Stimulated activated effector memory CD8-positive, alpha-beta T cell treated with anti-CD3 and anti-CD28 coated beads, Interleukin-12 subunit alpha, Interleukin-12 subunit beta, amount 100 ng/mL, for 72 hours (primary cell): Measurements from ENCODE around the gene DTD1.

ENCODE experiments used
- ATAC-seq: fragments of 150-1000 bp; cut with Tn5 transposase; 2 replicates; pipeline ENCODE4 v1.10.0; 2021
- DNase-seq, 2 donors: peaks; one replicate each; pipeline ENCODE4 v3.0.0; 2021 to 2022; ENCODE audit warnings: low spot score in 2 of 2
- H3K27ac Mint-ChIP-seq: one replicate; pipeline ENCODE4 v1.8.0; 2022; ENCODE audit warnings: mild to moderate bottlenecking, mixed read lengths
- H3K36me3 Mint-ChIP-seq: one replicate; pipeline ENCODE4 v1.8.0; 2022; ENCODE audit warnings: mild to moderate bottlenecking, mixed read lengths
- H3K4me1 Mint-ChIP-seq: one replicate; pipeline ENCODE4 v1.8.0; 2022; ENCODE audit warnings: mixed read lengths
- H3K4me3 Mint-ChIP-seq: one replicate; pipeline ENCODE4 v1.8.0; 2022; ENCODE audit warnings: mild to moderate bottlenecking, mixed read lengths
- H3K9me3 Mint-ChIP-seq: one replicate; pipeline ENCODE4 v1.8.0; 2022; ENCODE audit warnings: mixed read lengths

The DTD1 gene

DNA sequence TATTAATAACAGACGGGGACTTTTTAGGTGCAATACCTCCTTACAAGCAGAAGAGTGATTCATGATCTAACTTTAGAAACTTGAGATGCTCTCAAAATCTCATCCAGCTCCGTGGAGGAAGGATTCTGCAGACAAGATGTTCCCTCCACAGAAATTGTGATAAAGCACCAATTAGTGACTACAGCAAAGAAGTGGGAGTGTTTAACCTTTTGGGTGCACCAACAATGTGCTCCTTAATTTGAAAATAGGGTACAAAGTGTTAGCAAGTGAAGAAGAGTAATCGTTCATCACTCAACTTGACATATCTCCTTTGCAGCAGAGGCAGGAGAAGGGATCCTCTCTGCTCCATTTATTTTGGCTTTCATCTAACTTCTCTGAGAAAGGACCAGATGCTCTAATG, 202.9 kb downstream of the DTD1 start:
- Mint-ChIP-seq H3K27ac (no peak overlapping the region), H3K4me3 (no peak overlapping the region), H3K9me3 (no peaks in the 10 kb centered on the region), H3K36me3 (no peaks in the 10 kb centered on the region), H3K4me1 (peaks cover 18% of the 10 kb centered on the region)
- DNase-seq (no peak), ATAC-seq (no peak)

DNA sequence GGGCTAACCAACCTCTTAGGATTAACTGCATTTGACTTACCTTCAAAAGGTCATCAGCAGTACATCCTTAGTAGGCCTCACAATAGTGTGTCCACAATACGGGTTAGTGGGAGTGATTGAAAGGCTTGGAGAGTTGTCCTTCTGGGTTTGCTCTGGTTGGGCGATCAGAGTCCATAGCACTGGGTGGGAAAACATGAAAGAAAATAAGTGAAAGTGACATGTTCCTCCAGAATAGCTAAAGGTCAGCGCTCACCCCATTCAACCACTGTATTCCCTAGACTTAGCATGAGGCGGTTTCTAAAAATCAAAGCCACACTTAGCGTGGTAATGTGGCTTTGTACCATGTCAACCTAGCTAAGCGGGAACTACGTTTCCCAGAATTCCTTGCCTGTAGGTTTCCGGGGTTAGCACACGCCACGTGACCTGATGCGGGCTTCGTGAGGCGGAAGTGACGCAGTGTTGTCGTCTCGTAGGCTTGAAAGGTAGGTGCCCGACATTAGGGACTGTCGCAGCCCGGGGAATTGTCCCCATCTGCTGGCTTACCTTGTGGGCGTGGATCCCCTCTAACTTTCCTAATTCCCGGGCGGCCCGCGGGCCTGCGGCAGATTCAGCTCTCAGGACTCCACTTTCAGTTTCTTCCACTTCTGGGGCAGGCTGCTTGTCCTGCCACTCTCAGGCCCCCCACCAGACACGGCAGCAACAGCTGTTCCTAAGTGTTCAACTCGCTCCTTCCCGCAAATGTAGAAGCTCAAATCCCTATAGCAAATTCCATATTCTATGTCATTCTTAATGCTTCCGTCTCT, 206.0 kb downstream of the DTD1 start:
- H3K4me3 Mint-ChIP-seq, result peak overlapping the region; percentile 84
- ATAC-seq, result peak; percentile 97
- H3K36me3 Mint-ChIP-seq, result no peaks in the 10 kb centered on the region
- H3K9me3 Mint-ChIP-seq, result no peaks in the 10 kb centered on the region
- peak overlapping the region; percentile 96 for H3K27ac Mint-ChIP-seq
- H3K4me1 Mint-ChIP-seq, result peaks cover 18% of the 10 kb centered on the region
- peak; percentile 49 to 86 for DNase-seq

DNA sequence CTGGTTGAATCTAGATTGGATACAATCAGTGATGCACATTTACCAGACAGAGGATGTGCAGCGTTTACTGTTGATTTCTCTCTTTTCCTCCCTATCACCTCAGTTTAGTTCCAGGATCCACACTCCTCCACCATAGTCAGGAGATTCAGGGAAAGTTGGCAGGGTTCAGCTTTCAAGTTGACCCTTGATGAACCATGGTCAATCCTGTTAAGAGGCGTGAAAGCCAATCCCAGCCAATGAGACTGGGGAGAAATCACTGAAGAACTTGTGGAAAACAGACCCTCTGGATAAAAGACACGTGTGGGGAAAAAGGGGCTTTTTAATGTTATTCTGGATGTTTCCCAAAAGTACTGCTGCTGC, 206.6 kb downstream of the DTD1 start:
- ATAC-seq (no peak), DNase-seq (no peak)
- H3K4me1 Mint-ChIP-seq, result peaks cover 18% of the 10 kb centered on the region

DNA sequence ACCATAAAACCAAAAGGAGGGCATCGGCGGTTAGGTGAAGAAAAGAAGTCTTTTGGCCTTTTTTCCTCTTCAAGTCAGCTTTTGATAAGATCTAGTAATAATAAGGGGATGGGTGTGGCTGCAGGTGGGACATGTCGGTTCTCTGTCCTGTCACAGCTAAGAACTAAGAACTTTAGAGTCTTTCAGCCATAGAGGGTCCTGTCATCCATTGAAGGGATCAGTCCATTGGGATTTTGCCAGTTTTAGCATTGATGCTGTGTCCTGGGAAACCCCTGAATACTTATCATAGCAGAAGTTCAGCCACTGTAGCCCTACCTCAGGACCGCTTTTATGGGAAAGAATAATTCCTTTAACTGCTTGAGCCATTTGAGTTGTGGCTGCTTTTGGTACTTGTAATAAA, 207.5 kb downstream of the DTD1 start:
- ATAC-seq, result no peak
- Mint-ChIP-seq H3K4me1 (peaks cover 18% of the 10 kb centered on the region), H3K4me3 (no peak overlapping the region), H3K36me3 (no peaks in the 10 kb centered on the region), H3K9me3 (no peaks in the 10 kb centered on the region), H3K27ac (no peak overlapping the region)
- no peak for DNase-seq

More for the DNA sequence above, 206.6 kb downstream of the DTD1 start:
- Mint-ChIP-seq H3K27ac (peak overlapping the region; percentile 96), H3K4me3 (peak overlapping the region; percentile 84), H3K36me3 (no peaks in the 10 kb centered on the region), H3K9me3 (no peaks in the 10 kb centered on the region)

DNA sequence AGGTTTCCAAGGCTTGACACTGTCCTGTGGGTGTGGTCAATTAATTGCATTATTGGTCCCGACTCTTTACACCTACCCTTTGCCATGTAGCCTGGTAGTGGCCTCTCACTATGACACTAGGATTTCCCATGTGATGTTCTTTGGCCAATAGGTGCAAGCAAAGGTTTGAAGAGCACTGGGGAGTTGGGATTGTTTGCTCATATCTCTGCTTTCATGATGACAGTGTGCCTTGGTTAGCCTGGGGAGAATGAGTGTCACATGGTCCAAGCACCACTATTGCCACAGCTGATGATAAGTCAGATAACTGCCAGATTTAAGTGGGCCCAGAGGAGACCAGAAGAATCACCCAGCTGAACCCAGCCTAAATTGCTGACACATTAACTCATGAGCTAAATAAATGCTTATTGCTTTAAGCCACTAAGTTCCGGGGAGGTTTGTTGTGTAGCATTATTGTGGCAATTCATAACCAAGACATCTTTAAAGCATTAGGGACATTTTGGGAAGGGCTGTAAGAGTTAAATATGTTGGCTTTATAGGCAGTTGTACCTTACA, 208.5 kb downstream of the DTD1 start:
- peak; percentile 60 for ATAC-seq
- no peak overlapping the region for H3K4me3 Mint-ChIP-seq
- no peak for DNase-seq
- peaks cover 18% of the 10 kb centered on the region for H3K4me1 Mint-ChIP-seq
- no peaks in the 10 kb centered on the region for H3K9me3 Mint-ChIP-seq
- no peak overlapping the region for H3K27ac Mint-ChIP-seq
- no peaks in the 10 kb centered on the region for H3K36me3 Mint-ChIP-seq

DNA sequence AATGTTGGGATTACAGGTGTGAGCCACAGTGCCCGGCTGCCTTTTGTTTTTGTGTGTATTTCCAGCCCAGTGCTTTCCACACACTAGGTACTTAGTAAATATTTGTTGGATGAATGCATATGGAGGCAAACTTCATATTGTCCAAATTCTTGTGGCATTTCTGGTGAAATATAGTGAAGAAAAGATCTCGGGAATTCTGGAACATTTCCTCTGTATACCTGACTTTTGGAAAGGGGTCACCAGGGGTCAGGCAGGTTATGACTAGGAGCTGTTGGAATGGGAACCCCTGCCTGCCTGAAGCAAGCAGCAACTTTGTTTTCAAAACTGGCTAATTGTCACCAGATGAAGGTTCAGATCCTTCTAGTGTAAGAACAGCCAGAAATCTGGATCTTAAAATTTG, 213.7 kb downstream of the DTD1 start:
- no peaks in the 10 kb centered on the region for H3K4me1 Mint-ChIP-seq
- no peak for ATAC-seq
- no peaks in the 10 kb centered on the region for H3K9me3 Mint-ChIP-seq
- no peak overlapping the region for H3K4me3 Mint-ChIP-seq
- H3K36me3 Mint-ChIP-seq, result no peaks in the 10 kb centered on the region
- no peak for DNase-seq
- no peak overlapping the region for H3K27ac Mint-ChIP-seq

DNA sequence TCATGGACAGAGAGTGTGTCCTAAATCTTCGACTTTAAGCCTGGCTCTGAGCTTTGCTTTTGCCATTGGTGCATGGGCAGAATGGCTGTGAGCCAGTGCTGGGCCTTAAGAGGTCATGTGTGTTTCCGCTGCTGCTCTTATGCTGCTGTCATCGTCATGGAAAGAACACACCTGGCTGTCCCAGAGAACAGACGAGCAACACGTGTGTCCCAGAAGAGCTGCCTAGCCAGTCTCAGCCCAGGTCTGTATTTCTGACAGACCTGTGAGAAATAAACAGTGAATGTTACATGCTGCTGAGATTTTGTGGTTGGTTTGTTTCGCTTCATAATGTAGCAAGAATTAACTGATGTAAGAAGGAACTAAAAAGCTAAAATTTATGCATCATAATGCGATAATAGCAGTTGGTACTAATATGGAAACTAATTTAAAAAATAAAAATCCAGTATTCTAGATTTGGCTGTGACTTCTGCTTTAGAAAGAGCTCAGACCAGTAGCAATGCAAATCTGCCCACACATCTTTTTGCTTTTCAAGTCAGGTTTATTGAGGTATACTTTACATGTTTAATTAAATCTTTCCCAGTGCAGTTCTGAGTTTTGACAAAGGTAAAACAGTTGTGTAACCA, 214.3 kb downstream of the DTD1 start:
- no peaks in the 10 kb centered on the region for H3K9me3 Mint-ChIP-seq
- H3K27ac Mint-ChIP-seq, result no peak overlapping the region
- H3K36me3 Mint-ChIP-seq, result no peaks in the 10 kb centered on the region
- DNase-seq (no peak), ATAC-seq (no peak)
- no peaks in the 10 kb centered on the region for H3K4me1 Mint-ChIP-seq
- no peak overlapping the region for H3K4me3 Mint-ChIP-seq

DNA sequence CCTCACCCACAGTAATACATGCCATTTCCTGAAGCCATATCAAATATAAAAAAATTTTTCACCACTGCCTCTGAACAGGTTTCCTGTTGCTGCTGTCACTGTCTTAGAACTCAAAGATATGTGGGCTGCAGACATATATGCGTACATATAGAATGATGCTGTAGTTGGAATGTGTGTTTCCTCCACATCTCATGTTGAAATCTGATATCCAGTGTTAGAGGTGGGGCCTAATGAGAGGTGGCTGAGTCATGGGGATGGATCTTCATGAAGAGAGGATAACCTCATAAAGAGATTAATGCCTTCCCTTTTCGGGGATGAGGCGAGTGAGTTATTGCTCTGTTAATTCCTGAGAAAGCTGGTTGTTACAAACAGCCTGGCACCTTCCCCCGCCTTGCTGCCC, 218.0 kb downstream of the DTD1 start:
- Mint-ChIP-seq H3K36me3 (no peaks in the 10 kb centered on the region), H3K9me3 (no peaks in the 10 kb centered on the region), H3K27ac (no peak overlapping the region), H3K4me1 (no peaks in the 10 kb centered on the region), H3K4me3 (no peak overlapping the region)
- no peak for ATAC-seq
- DNase-seq, result no peak

DNA sequence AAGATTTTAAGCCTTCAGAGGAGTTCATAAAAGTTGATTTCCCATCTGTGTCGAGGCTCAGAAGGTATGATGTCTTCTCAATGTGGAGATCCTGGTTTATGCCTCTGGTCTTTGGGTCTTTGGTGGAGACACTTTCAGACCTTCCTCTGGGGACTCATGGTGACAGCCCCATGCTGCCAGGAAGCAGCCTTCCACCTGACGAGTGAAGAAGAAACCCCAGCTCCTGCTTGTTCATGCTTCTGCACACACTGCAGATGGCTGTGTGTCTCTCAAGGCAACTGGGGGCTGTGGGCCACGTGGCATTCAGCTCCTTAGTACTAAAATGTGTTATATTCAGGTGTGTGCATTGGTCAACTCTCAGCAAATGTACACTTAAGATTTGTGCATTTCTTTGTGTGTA, 220.9 kb downstream of the DTD1 start:
- ATAC-seq (no peak), DNase-seq (no peak)
- Mint-ChIP-seq H3K4me1 (no peaks in the 10 kb centered on the region), H3K27ac (no peak overlapping the region), H3K9me3 (no peaks in the 10 kb centered on the region), H3K36me3 (no peaks in the 10 kb centered on the region), H3K4me3 (no peak overlapping the region)

DNA sequence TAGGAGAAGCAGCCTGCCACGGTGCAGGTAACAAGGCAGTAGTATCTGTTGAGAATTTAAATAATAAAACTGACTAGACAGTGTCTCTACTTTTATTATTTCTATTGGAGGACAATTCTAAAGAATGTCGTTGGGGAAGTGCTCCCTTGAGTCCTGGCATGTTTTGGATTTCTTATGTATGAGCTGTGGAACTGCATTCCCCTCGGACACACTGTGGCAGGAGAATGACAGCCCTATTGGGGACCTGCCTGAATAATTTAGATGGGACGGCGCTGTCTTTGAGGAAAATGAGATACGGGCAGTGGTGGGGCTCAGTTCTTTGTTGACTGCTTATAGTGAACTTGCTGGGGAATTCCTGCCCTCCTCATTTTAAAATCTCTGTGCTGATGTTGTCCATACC, 223.3 kb downstream of the DTD1 start:
- H3K27ac Mint-ChIP-seq, result no peak overlapping the region
- ATAC-seq (no peak), DNase-seq (no peak)
- no peak overlapping the region for H3K4me3 Mint-ChIP-seq
- no peaks in the 10 kb centered on the region for H3K4me1 Mint-ChIP-seq
- no peaks in the 10 kb centered on the region for H3K36me3 Mint-ChIP-seq
- H3K9me3 Mint-ChIP-seq, result no peaks in the 10 kb centered on the region

DNA sequence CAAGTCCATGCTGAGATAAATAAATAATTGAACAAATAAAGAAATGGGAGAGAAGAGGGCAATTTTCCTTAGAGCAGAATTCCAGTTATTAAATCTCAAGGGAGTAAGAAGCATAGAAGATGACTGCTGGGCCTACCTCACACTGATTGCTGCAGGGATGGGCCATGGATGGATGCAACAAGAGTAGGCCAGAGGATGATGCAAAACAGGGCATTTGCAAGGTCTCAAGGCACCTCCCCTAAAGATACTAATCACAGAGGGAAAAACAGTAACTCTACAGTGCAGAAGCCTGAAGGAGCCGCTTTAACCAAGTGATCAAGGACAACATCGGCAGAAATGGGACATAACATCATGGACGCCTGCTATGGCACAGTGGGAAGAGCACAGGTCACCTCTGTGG, 224.1 kb downstream of the DTD1 start:
- no peaks in the 10 kb centered on the region for H3K9me3 Mint-ChIP-seq
- H3K36me3 Mint-ChIP-seq, result no peaks in the 10 kb centered on the region
- no peak for ATAC-seq
- no peak overlapping the region for H3K4me3 Mint-ChIP-seq
- H3K27ac Mint-ChIP-seq, result no peak overlapping the region
- H3K4me1 Mint-ChIP-seq, result no peaks in the 10 kb centered on the region
- DNase-seq, result no peak

DNA sequence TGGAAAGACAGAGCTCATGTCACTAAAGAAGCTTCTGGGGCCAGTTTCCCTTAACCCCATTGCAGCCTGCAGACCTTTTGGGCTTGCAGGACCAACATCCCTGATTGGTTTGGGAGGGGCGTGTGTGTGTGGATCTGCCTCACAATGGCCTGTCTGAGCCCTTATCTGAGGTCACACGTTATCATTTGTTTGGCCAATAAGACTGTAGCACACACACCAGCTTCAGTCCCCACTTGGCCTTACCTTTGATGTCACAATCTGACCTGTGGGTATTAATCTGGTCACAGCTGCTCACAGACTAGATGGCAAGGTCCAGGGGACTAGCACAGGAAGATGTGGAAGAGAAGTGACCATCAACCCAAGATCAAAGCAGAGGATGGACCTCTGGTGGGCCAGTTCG, 225.6 kb downstream of the DTD1 start, which contains the start of gene SCP2D1:
Gene SCP2D1 (plus strand): TSS at position 301 of the 400 bp plus-strand sequence. CDS start 33 bp downstream, at position 334.
- Mint-ChIP-seq H3K4me1 (no peaks in the 10 kb centered on the region), H3K36me3 (no peaks in the 10 kb centered on the region), H3K4me3 (no peak within 1 kb of the TSS), H3K9me3 (no peaks in the 10 kb centered on the region), H3K27ac (no peak within 1 kb of the TSS)
- DNase-seq (no peak), ATAC-seq (no peak)

DNA sequence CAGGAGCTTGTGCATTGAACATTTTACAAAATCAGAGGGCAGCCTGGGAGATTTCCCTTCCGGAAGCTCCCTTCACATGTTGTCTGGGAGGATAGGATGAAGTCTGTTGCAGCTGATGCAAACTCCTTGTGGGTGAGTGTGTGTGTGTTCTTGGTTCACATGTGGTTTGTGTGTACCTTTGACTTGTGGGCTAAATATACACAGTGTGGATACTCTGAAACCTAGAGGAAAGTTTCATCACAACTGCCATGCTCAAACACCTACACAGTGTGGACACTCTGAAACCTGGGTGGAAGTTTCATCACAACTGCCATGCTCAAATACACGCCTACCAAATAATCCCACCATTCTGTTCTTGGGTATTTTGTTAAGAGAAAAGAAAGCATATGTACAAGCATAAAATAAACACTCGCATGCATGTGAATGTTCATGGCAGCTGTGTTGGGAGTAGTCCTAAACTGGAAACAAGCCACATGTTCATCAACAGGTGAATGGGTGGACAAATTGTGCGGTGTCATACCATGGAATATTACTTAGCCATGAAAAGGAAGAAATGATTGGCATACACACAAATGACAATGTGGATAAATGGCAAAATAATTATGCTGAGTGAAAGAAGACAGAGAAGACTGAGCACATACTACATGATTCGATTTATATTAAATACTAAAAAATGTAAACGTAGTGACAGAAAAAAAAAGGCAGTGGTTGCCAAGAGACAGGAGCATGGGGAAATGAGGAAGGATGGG, 227.5 kb downstream of the DTD1 start:
- H3K27ac Mint-ChIP-seq, result no peak overlapping the region
- H3K36me3 Mint-ChIP-seq, result no peaks in the 10 kb centered on the region
- no peaks in the 10 kb centered on the region for H3K4me1 Mint-ChIP-seq
- no peak for ATAC-seq
- H3K9me3 Mint-ChIP-seq, result no peaks in the 10 kb centered on the region
- no peak overlapping the region for H3K4me3 Mint-ChIP-seq
- DNase-seq, result no peak
